ENCODE measurements around the gene SMIM29.

The SMIM29 gene

DNA sequence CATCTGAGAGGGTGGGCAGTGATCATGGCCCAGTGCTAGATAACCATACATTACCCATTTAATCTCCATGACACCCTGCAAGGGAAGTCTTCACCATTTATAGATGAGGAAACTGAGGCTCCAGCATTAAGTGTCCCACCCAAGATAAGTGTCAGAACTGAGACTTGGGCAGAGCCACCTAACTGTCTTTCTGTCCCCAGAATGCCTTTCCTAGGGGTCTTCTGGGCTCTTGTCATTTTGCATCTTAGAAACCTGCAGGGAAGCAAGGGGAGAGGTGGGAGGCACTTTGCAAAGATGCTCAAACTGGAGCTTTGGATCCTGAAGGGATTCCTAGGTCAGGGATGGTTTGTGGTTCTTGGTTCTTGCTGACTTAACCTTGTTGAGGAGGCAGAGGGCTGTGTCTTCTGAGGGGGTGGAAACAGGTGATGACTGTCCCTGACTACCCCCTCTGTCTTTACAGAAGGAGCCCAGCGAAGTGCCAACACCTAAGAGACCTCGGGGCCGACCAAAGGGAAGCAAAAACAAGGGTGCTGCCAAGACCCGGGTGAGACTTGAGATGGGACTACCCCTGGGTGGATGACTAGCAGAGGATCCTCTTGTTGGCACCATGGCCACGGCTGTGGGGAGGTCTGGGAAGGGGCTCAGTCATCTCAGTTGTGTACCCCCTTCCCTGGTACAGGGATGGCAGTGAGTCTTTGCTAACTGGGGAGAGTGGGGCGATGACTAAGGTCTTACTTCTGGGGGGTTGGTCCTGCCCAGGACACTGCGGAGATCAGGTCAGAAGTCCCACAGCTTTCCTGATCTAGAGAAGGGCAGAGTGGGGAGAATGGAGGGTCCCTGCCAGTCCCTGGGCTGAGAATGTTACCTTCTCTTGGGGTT, 6.3 kb downstream of the SMIM29 start:
- TF ChIP-seq, protein P1, sequence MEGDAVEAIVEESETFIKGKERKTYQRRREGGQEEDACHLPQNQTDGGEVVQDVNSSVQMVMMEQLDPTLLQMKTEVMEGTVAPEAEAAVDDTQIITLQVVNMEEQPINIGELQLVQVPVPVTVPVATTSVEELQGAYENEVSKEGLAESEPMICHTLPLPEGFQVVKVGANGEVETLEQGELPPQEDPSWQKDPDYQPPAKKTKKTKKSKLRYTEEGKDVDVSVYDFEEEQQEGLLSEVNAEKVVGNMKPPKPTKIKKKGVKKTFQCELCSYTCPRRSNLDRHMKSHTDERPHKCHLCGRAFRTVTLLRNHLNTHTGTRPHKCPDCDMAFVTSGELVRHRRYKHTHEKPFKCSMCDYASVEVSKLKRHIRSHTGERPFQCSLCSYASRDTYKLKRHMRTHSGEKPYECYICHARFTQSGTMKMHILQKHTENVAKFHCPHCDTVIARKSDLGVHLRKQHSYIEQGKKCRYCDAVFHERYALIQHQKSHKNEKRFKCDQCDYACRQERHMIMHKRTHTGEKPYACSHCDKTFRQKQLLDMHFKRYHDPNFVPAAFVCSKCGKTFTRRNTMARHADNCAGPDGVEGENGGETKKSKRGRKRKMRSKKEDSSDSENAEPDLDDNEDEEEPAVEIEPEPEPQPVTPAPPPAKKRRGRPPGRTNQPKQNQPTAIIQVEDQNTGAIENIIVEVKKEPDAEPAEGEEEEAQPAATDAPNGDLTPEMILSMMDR (IDR thresholded peaks at IDR 0.05; ENCODE audit: insufficient read depth, low read depth, low read length, missing control alignments): no peak
- no peak overlapping the region for H3K4me3 ChIP-seq (ENCODE audit: low read depth, low read length)
- DNase-seq (ENCODE audit: low read depth): no peak

DNA sequence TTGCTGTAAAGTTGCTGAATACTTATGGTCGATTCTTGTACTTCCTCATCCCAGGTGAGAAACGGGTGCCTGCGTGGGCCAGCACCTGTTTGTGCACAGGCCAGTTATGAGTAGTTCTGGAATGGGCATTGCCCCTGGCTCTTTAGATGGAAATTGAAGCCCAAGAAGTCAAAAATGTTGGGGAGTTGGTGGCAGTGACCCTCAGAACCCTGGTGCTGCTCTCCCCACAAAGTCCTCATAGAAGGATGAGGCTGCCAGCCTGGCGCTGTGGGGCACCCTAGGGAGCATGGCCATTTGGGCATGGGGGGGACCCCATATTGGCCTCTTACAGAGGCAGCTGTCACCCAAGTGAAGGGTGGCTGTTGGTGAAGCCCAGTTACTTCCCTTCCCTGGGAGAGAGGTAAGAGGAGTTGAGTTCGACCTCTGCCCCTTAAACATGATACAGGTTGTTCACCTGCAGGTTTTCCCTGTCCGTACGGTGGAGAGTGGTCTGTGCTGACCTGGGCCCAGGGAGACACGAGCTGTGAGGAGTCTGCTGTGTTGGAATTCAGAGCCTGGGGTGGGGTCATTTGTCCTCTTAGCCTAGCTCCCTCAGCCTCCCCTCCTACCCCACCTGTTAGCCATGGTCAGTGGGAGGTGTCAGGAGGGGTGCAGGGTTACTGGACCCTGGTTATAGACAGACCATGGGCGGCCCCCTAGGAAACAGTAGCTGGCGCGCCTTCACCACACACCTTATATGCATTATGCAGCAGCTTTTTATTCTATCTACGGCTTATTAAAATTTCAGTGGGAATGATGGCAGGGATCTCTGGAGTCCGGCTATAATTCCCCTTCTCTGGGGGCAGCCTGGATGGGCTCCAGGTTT, 7.2 kb downstream of the SMIM29 start:
- H3K4me3 ChIP-seq (ENCODE audit: low read depth, low read length): no peak overlapping the region
- DNase-seq (ENCODE audit: low read depth): no peak
- TF ChIP-seq, protein P1 (IDR thresholded peaks at IDR 0.05; ENCODE audit: insufficient read depth, low read depth, low read length, missing control alignments): no peak

DNA sequence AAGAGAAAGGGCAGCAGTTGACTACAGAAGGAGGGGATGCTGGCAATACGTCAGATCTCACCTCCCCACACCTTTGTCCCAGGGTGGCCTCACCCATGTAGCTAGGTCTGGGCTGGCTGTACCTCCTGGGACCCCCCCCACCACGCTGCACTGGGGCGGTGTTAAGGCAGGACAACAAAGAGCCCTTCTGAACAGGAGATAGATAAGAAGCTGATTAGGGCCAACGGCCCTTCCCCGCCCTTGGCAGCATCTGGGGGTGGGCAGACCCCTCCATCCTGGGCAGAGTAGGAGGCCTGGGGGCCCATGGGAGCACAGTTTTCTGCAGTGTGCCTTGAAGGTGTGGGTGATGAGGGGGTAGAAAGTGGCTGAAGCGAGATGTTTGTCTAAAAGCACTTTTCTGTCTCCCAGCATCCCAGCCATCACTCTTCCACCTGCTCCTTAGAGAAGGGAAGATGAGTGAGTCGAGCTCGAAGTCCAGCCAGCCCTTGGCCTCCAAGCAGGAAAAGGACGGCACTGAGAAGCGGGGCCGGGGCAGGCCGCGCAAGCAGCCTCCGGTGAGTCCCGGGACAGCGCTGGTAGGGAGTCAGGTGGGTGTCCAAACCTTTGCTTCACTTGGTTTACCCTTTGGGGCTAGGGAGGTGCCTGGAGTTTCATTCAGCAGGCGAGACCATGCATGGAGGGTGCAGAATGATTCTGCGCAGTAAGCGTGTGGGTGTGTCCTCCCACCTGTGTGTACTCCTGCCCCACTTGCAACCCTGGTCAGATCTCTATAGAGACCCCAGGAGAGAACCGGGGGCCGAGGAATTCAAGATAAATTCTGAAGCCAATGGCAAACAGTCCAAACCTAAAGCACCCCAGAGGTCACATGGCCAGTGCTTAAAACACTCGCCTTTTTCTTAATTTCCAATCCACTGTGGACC, 8.2 kb downstream of the SMIM29 start:
- no peak for DNase-seq (ENCODE audit: low read depth)
- TF ChIP-seq, protein P1 (IDR thresholded peaks at IDR 0.05; ENCODE audit: insufficient read depth, low read depth, low read length, missing control alignments): no peak
- no peak overlapping the region for H3K4me3 ChIP-seq (ENCODE audit: low read depth, low read length)

DNA sequence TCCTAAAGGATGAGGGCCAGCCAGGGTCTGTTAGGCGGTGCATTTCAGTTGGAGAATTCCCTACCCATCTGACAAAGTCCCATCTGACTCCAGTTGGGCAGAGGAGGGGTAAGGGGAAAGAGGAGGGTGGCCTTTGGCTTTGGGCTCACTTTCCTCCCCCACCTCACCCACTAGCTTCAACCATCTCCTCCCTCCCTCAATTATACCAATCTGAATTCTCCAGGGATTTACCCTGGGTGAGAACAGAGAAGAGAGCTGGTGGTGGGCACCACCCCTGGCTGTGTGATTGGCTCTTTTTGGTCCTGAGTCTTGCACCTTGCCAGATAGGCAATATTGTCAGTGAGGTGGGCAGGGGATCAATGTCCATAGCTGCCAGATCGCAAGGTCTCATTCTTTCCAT, 8.9 kb downstream of the SMIM29 start:
- TF ChIP-seq, protein P1 (IDR thresholded peaks at IDR 0.05; ENCODE audit: insufficient read depth, low read depth, low read length, missing control alignments): no peak
- no peak for DNase-seq (ENCODE audit: low read depth)

DNA sequence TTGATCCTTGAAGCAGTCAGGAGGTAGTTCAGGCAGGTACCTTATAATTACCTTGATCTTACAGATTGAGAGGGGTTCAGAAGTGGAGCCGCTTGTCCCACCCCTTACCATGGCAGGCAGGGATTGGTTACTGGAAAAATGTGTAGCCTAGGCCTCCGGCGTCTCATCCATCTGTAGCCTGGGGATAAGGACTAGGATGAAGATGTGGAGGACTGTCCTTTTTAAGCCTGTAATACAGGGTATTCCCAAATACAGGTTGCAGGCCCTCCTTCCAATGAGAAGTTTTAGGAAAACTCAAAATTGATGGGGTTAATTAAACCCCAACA, 9.3 kb downstream of the SMIM29 start:
- DNase-seq (ENCODE audit: low read depth): no peak
- TF ChIP-seq, protein P1 (IDR thresholded peaks at IDR 0.05; ENCODE audit: insufficient read depth, low read depth, low read length, missing control alignments): no peak
- peak overlapping the region; percentile 88 for H3K4me3 ChIP-seq (ENCODE audit: low read depth, low read length)

More for the DNA sequence above, 8.9 kb downstream of the SMIM29 start:
- no peak overlapping the region; the same call in 1 of the 2 replicates for H3K4me3 ChIP-seq (ENCODE audit: low read depth, low read length)

All from GM12865 (cell line).